ENCODE results near the gene RELA.

GRCh38 chr11:65611758-65612603, 50.7 kb downstream of the RELA start:
- TF ChIP-seq CTCF (IDR thresholded peaks at IDR 0.05; ENCODE audit: insufficient read depth, low read length) (no peak), POLR2AphosphoS5 (IDR thresholded peaks at IDR 0.05; ENCODE audit: low read depth) (no peak), SPI1 (IDR thresholded peaks at IDR 0.05; ENCODE audit: borderline replicate concordance, low read depth) (no peak)
- TF ChIP-seq, protein P1, sequence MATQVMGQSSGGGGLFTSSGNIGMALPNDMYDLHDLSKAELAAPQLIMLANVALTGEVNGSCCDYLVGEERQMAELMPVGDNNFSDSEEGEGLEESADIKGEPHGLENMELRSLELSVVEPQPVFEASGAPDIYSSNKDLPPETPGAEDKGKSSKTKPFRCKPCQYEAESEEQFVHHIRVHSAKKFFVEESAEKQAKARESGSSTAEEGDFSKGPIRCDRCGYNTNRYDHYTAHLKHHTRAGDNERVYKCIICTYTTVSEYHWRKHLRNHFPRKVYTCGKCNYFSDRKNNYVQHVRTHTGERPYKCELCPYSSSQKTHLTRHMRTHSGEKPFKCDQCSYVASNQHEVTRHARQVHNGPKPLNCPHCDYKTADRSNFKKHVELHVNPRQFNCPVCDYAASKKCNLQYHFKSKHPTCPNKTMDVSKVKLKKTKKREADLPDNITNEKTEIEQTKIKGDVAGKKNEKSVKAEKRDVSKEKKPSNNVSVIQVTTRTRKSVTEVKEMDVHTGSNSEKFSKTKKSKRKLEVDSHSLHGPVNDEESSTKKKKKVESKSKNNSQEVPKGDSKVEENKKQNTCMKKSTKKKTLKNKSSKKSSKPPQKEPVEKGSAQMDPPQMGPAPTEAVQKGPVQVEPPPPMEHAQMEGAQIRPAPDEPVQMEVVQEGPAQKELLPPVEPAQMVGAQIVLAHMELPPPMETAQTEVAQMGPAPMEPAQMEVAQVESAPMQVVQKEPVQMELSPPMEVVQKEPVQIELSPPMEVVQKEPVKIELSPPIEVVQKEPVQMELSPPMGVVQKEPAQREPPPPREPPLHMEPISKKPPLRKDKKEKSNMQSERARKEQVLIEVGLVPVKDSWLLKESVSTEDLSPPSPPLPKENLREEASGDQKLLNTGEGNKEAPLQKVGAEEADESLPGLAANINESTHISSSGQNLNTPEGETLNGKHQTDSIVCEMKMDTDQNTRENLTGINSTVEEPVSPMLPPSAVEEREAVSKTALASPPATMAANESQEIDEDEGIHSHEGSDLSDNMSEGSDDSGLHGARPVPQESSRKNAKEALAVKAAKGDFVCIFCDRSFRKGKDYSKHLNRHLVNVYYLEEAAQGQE (IDR thresholded peaks at IDR 0.05; ENCODE audit: insufficient replicate concordance, low read depth): no peak

Data from HL-60 (cell line).